ENCODE data around the gene MTNR1A. TPM values are rescaled to one million over a fixed set of nuclear protein-coding genes. Genes with fewer than 3 reads are reported as not detected.

MTNR1A gene
- total and polyA plus RNA-seq, 4 donors, result not detected

DNA sequence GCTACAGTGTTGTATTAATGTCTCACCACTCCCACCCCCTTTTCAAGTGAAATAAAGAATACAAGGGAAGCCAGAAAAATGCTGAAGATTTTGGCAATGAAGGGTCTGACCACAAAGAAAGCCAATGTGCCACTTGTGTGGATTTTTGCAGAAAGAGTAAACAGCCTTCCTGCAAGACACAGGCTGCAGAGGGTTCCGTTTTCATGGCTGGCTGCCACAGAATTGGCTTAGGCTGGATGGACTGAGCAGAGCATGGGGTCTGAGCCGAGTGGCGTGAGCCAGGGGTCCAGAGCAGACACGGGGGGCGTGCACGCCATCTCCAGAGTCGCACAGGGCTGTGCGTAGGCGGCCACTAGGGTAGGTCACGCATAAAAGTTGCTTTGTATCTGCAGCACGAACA is 69.2 kb downstream of the MTNR1A start:
- no peak for DNase-seq (ENCODE audit: low spot score)
- Histone ChIP-seq H3K27ac (ENCODE audit: low read depth in 1 of 2, low read length in 2 of 2) (no peak overlapping the region), H3K27me3 (ENCODE audit: control insufficient read depth in 4 of 4, insufficient read depth in 4 of 4, low read length in 3 of 4) (peaks cover 0 to 8% (median 0%) of the 10 kb centered on the region in 4 donors), H3K36me3 (ENCODE audit: control insufficient read depth in 4 of 4, insufficient read depth in 3 of 4, low read depth in 1 of 4, low read length in 3 of 4) (no peaks in the 10 kb centered on the region), H3K9me3 (ENCODE audit: control insufficient read depth in 4 of 4, low read length in 3 of 4) (peaks cover 0 to 1% (median 0%) of the 10 kb centered on the region in 4 donors), H3K4me3 (ENCODE audit: low read depth in 1 of 3, low read length in 3 of 3) (no peak overlapping the region), H3K4me1 (ENCODE audit: control insufficient read depth in 4 of 4, insufficient read depth in 4 of 4, low read length in 3 of 4) (no peaks in the 10 kb centered on the region), H3K9ac (ENCODE audit: low read depth in 1 of 2, low read length in 2 of 2) (no peak overlapping the region)
- TF ChIP-seq, protein P1, sequence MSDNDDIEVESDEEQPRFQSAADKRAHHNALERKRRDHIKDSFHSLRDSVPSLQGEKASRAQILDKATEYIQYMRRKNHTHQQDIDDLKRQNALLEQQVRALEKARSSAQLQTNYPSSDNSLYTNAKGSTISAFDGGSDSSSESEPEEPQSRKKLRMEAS (IDR thresholded peaks at IDR 0.05), result no peak
- no peak for TF ChIP-seq JUND (IDR thresholded peaks at IDR 0.05)
- no peak for TF ChIP-seq RXRA (IDR thresholded peaks at IDR 0.05)
- no peak for TF ChIP-seq RAD21 (IDR thresholded peaks at IDR 0.05)
- no peak for TF ChIP-seq HNF4A (conservative IDR thresholded peaks at IDR 0.05)
- TF ChIP-seq, protein P2, sequence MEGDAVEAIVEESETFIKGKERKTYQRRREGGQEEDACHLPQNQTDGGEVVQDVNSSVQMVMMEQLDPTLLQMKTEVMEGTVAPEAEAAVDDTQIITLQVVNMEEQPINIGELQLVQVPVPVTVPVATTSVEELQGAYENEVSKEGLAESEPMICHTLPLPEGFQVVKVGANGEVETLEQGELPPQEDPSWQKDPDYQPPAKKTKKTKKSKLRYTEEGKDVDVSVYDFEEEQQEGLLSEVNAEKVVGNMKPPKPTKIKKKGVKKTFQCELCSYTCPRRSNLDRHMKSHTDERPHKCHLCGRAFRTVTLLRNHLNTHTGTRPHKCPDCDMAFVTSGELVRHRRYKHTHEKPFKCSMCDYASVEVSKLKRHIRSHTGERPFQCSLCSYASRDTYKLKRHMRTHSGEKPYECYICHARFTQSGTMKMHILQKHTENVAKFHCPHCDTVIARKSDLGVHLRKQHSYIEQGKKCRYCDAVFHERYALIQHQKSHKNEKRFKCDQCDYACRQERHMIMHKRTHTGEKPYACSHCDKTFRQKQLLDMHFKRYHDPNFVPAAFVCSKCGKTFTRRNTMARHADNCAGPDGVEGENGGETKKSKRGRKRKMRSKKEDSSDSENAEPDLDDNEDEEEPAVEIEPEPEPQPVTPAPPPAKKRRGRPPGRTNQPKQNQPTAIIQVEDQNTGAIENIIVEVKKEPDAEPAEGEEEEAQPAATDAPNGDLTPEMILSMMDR (IDR thresholded peaks at IDR 0.05; ENCODE audit: low read depth, low read length, missing input control), result no peak
- no peak for TF ChIP-seq GABPA (IDR thresholded peaks at IDR 0.05 in 1 of 2, conservative IDR thresholded peaks at IDR 0.05 in 1 of 2)
- TF ChIP-seq, protein P3, sequence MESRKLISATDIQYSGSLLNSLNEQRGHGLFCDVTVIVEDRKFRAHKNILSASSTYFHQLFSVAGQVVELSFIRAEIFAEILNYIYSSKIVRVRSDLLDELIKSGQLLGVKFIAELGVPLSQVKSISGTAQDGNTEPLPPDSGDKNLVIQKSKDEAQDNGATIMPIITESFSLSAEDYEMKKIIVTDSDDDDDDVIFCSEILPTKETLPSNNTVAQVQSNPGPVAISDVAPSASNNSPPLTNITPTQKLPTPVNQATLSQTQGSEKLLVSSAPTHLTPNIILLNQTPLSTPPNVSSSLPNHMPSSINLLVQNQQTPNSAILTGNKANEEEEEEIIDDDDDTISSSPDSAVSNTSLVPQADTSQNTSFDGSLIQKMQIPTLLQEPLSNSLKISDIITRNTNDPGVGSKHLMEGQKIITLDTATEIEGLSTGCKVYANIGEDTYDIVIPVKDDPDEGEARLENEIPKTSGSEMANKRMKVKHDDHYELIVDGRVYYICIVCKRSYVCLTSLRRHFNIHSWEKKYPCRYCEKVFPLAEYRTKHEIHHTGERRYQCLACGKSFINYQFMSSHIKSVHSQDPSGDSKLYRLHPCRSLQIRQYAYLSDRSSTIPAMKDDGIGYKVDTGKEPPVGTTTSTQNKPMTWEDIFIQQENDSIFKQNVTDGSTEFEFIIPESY (IDR thresholded peaks at IDR 0.05), result no peak
- 64% methylated on average over 11 of the region's 11 CpGs for WGBS

DNA sequence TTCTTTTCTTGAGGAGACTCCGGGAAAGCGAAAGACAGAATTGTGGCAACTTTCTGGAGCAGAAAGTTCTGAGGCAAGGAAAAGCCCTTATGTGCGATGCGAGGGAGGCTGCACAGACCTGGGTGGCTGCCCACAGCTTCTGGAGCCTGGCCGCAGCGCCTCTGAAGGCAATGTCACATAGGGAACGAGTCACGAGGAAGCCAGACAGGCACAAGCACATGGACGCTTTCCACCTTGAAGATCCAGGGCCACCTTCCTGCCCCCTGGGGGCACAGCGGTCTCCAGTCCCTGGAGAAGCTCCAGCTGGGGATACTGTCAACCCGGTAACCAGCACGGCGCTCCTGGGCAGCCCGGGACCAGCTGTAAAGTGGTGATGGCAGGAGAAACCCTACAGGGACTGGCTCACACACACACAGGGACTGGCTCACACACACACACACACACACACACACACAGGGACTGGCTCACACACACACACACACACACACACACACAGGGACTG is 69.8 kb downstream of the MTNR1A start:
- H3K27ac ChIP-seq (ENCODE audit: low read depth in 1 of 2, low read length in 2 of 2), result no peak overlapping the region
- 54% methylated on average over 14 of the region's 14 CpGs for WGBS
- no peaks in the 10 kb centered on the region for H3K36me3 ChIP-seq (ENCODE audit: control insufficient read depth in 4 of 4, insufficient read depth in 3 of 4, low read depth in 1 of 4, low read length in 3 of 4)
- H3K4me1 ChIP-seq (ENCODE audit: control insufficient read depth in 4 of 4, insufficient read depth in 4 of 4, low read length in 3 of 4), result no peaks in the 10 kb centered on the region
- DNase-seq (ENCODE audit: low spot score), result no peak
- H3K9me3 ChIP-seq (ENCODE audit: control insufficient read depth in 4 of 4, low read length in 3 of 4), result peaks cover 0 to 1% (median 0%) of the 10 kb centered on the region in 4 donors
- no peak overlapping the region for H3K9ac ChIP-seq (ENCODE audit: low read depth in 1 of 2, low read length in 2 of 2)
- no peak overlapping the region for H3K4me3 ChIP-seq (ENCODE audit: low read depth in 1 of 3, low read length in 3 of 3)
- H3K27me3 ChIP-seq (ENCODE audit: control insufficient read depth in 4 of 4, insufficient read depth in 4 of 4, low read length in 3 of 4), result peaks cover 0 to 8% (median 0%) of the 10 kb centered on the region in 4 donors
- no peak for TF ChIP-seq HNF4G (IDR thresholded peaks at IDR 0.05)

DNA sequence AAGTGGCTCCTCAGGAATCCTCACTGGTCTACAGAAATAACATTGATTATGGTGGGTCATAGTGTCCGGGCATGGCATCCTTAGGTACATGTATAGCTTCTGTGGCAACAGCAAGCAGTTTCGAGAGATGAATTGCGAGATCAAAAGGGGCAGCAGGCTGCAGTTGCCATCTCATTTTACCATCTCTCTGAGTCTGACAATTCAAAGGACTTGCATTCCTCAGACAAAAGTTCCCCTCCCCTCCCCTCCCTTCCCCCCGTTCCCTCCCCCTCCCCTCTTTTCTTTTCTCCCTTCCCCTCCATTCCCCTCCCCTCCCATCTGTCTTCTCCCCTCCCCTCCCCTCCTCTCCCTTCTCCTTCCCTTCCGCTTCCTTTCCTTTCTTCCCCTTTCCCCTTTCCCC is 70.2 kb downstream of the MTNR1A start:
- no peak overlapping the region for H3K4me3 ChIP-seq (ENCODE audit: low read depth in 1 of 3, low read length in 3 of 3)
- no peak for DNase-seq (ENCODE audit: low spot score)
- H3K4me1 ChIP-seq (ENCODE audit: control insufficient read depth in 4 of 4, insufficient read depth in 4 of 4, low read length in 3 of 4), result no peaks in the 10 kb centered on the region
- H3K36me3 ChIP-seq (ENCODE audit: control insufficient read depth in 4 of 4, insufficient read depth in 3 of 4, low read depth in 1 of 4, low read length in 3 of 4), result no peaks in the 10 kb centered on the region
- WGBS, result 60% methylated on average over 5 of the region's 5 CpGs
- no peak overlapping the region for H3K9ac ChIP-seq (ENCODE audit: low read depth in 1 of 2, low read length in 2 of 2)
- H3K27me3 ChIP-seq (ENCODE audit: control insufficient read depth in 4 of 4, insufficient read depth in 4 of 4, low read length in 3 of 4), result peaks cover 0 to 8% (median 0%) of the 10 kb centered on the region in 4 donors
- H3K9me3 ChIP-seq (ENCODE audit: control insufficient read depth in 4 of 4, low read length in 3 of 4), result no peaks in the 10 kb centered on the region
- no peak overlapping the region for H3K27ac ChIP-seq (ENCODE audit: low read depth in 1 of 2, low read length in 2 of 2)
- no peak for TF ChIP-seq HNF4G (IDR thresholded peaks at IDR 0.05)
- TF ChIP-seq, protein P2 (IDR thresholded peaks at IDR 0.05; ENCODE audit: low read depth, low read length, missing input control), result no peak
- TF ChIP-seq GABPA (IDR thresholded peaks at IDR 0.05 in 1 of 2, conservative IDR thresholded peaks at IDR 0.05 in 1 of 2), result no peak
- TF ChIP-seq EGR1 (IDR thresholded peaks at IDR 0.05; ENCODE audit: low read depth in 2 of 2), result no peak
- TF ChIP-seq TAF1 (conservative IDR thresholded peaks at IDR 0.05), result no peak
- no peak for TF ChIP-seq SP1 (IDR thresholded peaks at IDR 0.05)
- TF ChIP-seq YY1 (IDR thresholded peaks at IDR 0.05), result no peak
- no peak for TF ChIP-seq FOXA1 (IDR thresholded peaks at IDR 0.05)
- TF ChIP-seq, protein P4, sequence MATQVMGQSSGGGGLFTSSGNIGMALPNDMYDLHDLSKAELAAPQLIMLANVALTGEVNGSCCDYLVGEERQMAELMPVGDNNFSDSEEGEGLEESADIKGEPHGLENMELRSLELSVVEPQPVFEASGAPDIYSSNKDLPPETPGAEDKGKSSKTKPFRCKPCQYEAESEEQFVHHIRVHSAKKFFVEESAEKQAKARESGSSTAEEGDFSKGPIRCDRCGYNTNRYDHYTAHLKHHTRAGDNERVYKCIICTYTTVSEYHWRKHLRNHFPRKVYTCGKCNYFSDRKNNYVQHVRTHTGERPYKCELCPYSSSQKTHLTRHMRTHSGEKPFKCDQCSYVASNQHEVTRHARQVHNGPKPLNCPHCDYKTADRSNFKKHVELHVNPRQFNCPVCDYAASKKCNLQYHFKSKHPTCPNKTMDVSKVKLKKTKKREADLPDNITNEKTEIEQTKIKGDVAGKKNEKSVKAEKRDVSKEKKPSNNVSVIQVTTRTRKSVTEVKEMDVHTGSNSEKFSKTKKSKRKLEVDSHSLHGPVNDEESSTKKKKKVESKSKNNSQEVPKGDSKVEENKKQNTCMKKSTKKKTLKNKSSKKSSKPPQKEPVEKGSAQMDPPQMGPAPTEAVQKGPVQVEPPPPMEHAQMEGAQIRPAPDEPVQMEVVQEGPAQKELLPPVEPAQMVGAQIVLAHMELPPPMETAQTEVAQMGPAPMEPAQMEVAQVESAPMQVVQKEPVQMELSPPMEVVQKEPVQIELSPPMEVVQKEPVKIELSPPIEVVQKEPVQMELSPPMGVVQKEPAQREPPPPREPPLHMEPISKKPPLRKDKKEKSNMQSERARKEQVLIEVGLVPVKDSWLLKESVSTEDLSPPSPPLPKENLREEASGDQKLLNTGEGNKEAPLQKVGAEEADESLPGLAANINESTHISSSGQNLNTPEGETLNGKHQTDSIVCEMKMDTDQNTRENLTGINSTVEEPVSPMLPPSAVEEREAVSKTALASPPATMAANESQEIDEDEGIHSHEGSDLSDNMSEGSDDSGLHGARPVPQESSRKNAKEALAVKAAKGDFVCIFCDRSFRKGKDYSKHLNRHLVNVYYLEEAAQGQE (IDR thresholded peaks at IDR 0.05), result no peak
- TF ChIP-seq HNF4A (conservative IDR thresholded peaks at IDR 0.05), result no peak
- no peak for TF ChIP-seq JUND (IDR thresholded peaks at IDR 0.05)
- no peak for TF ChIP-seq FOXA2 (IDR thresholded peaks at IDR 0.05)
- TF ChIP-seq, protein P5, sequence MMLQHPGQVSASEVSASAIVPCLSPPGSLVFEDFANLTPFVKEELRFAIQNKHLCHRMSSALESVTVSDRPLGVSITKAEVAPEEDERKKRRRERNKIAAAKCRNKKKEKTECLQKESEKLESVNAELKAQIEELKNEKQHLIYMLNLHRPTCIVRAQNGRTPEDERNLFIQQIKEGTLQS (IDR thresholded peaks at IDR 0.05), result no peak
- TF ChIP-seq RAD21 (IDR thresholded peaks at IDR 0.05), result no peak
- TF ChIP-seq, protein P1 (IDR thresholded peaks at IDR 0.05), result no peak

Data from liver (tissue), 9 donors.